Measurements from ENCODE around the gene SPSB3. TPM values are rescaled to one million over a fixed set of nuclear protein-coding genes. Genes with fewer than 3 reads are reported as not detected.

Gene SPSB3
- total RNA-seq, 4 donors from 2014 or later, result 76.4 to 148 (median 102) TPM

DNA sequence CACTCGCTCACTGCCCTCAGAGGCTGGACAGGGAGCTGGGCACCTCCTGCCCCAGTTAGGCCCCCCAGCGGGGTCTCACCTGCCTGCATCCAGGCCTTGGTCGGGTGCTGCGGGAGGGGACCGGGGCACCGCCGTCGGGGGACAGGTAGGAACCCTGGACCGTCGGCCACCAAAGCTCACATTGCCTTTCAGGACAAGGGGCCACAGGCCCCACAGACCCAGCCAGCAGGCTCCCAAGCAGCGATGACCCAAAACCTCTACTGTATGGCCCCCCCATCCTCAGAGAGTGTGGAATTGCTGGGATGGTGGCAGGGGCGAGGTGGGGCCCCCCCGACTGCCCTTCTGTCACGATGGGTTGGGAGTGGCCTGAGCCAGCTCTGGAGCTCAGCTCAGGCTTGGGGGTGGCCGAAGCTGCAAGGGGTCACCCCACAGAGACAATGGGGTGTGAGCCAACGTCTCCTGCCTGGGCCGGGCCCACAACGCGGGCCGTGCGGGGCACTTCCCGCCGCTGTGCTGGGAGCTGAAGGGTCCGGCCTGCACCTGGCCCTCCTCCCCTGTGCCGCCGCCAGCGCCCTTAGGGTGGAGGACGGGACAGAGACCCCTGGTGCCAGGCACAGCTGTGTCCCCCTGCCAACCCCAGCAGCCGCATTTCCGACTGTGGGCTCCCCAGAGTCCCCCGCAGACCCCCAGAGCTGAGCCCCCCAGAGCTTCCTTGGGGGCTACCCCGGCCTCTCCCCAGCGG, 10.6 kb upstream of the SPSB3 start:
- no peaks in the 10 kb centered on the region for H3K27me3 ChIP-seq
- DNase-seq, result no peak
- no peak overlapping the region for H3K4me3 ChIP-seq
- peaks cover 0 to 25% (median 0%) of the 10 kb centered on the region in 3 donors for H3K36me3 ChIP-seq
- TF ChIP-seq POLR2A (IDR thresholded peaks at IDR 0.05), result no peak
- TF ChIP-seq, protein P1, sequence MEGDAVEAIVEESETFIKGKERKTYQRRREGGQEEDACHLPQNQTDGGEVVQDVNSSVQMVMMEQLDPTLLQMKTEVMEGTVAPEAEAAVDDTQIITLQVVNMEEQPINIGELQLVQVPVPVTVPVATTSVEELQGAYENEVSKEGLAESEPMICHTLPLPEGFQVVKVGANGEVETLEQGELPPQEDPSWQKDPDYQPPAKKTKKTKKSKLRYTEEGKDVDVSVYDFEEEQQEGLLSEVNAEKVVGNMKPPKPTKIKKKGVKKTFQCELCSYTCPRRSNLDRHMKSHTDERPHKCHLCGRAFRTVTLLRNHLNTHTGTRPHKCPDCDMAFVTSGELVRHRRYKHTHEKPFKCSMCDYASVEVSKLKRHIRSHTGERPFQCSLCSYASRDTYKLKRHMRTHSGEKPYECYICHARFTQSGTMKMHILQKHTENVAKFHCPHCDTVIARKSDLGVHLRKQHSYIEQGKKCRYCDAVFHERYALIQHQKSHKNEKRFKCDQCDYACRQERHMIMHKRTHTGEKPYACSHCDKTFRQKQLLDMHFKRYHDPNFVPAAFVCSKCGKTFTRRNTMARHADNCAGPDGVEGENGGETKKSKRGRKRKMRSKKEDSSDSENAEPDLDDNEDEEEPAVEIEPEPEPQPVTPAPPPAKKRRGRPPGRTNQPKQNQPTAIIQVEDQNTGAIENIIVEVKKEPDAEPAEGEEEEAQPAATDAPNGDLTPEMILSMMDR (IDR thresholded peaks at IDR 0.05), result no peak
- H3K27ac ChIP-seq, result no peak overlapping the region
- no peaks in the 10 kb centered on the region for H3K4me1 ChIP-seq
- peaks cover 0 to 2% (median 0%) of the 10 kb centered on the region in 4 donors for H3K9me3 ChIP-seq

DNA sequence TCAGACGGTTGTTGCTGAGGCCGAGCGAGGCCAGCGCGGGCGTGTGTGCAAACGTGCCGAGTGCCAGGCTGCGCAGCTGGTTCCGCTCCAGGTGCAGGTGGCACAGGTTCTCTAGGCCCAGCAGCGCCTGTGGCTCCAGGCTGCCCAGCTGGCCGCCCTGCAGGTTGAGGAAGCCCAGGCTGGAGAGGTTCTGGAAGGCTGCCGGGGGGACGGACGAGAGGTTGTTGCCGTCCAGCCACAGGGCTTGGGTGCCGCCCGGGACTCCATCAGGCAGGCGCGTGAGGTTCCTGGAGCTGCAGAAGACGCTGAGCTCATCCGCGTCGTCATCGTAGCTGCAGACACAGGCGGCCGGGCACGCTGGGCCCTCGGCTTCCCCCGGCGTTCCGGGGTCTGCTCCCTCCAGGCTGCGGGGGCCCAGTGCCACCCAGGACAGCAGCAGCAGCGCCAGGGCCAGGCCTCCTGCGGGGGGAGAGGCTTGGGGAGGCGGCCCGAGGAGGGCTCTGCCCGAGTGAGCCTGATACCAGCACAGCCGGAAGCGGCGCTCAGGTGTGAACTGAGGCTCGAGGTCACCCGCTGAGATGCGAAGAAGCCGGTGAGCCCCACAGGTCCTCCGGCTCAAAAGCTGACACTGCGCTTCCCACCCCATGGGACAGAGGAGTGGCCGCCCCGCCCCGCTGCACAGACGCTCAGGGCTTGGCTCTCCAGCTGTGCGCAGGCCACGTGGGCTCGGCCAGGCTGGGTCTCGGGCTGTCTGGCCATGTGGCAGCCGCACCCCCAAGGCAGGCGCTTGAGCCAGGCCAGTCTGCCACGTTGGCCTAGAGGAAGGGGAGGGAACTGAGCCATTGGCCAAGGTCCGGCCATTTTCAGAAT, 9.8 kb upstream of the SPSB3 start:
- H3K27ac ChIP-seq, result no peak overlapping the region
- peak in 1 of 3 donors; percentile 47 for DNase-seq
- H3K4me1 ChIP-seq, result no peaks in the 10 kb centered on the region
- no peaks in the 10 kb centered on the region for H3K27me3 ChIP-seq
- no peaks in the 10 kb centered on the region for H3K9me3 ChIP-seq
- H3K4me3 ChIP-seq, result no peak overlapping the region
- TF ChIP-seq, protein P1 (IDR thresholded peaks at IDR 0.05), result no peak
- no peak for TF ChIP-seq POLR2A (IDR thresholded peaks at IDR 0.05)
- peaks cover 0 to 32% (median 0%) of the 10 kb centered on the region in 3 donors for H3K36me3 ChIP-seq

DNA sequence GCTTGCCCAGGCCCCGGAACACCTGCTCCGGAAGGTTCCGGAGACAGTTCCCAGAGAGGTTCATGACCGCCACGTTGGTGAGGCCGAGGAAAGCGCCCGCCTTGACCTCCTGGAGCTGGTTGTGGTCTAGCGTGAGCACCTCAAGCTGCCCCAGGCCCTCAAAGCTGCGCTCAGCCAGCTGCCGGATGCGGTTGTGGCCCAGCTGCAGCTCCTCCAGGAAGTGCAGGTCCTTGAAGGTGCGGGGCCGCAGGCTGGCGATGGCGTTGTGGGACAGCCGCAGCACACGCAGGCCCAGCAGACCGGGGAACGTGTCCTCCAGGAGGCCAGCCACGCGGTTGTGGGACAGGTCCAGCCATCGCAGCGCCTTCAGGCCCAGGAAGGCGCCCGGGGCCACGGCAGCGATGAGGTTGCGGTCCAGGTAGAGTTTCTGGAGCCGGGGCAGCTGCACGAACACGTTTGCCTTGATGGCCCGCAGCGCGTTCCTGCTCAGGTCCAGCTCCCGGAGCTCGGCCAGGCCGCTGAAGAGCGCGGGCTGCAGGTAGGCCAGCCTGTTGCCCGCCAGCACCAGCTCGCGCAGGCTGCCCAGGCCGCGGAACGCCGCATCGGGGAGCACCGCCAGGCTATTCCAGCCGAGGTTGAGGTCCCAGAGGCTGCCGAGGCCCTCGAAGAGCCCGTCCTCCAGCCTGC, 9.0 kb upstream of the SPSB3 start:
- no peaks in the 10 kb centered on the region for H3K4me1 ChIP-seq
- peaks cover 0 to 40% (median 0%) of the 10 kb centered on the region in 3 donors for H3K36me3 ChIP-seq
- H3K4me3 ChIP-seq, result no peak overlapping the region
- no peaks in the 10 kb centered on the region for H3K9me3 ChIP-seq
- peak in 2 of 3 donors; percentile 43 to 46 for DNase-seq
- TF ChIP-seq, protein P1 (IDR thresholded peaks at IDR 0.05), result no peak
- TF ChIP-seq POLR2A (IDR thresholded peaks at IDR 0.05), result no peak
- no peak overlapping the region for H3K27ac ChIP-seq
- H3K27me3 ChIP-seq, result no peaks in the 10 kb centered on the region

DNA sequence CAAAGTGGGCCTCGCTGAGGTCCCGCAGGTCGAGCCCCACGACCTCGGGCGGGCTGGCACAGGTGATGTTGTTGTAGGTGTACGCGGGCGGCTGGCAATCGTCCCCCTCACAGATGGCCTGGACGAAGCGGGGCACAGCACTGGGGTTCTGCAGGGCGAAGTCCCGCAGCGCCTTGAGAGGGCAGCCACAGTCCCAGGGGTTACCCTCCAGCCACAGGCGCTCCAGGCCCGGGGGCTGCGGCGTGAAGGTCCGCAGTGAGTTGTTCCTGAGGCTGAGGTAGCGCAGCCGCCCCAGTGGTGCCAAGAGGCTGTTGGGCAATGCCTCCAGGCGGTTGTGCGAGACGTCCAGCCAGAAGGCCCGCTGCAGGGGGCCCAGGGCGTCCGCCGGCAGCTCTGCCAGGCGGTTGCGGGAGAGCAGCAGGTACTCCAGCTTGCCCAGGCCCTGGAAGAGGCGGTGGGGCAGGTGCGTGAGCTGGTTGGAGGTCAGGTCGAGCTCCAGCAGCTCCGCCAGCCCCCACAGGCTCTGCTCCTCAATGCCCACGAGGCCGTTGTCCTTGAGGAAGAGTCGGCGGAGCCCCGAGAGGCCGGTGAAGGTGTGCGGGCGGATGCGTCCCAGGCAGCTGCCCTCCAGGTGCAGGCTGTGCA, 8.4 kb upstream of the SPSB3 start:
- Histone ChIP-seq H3K4me3 (no peak overlapping the region), H3K27me3 (no peaks in the 10 kb centered on the region), H3K9me3 (no peaks in the 10 kb centered on the region), H3K36me3 (peaks cover 0 to 43% (median 0%) of the 10 kb centered on the region in 3 donors), H3K27ac (no peak overlapping the region), H3K4me1 (no peaks in the 10 kb centered on the region)
- TF ChIP-seq, protein P1 (IDR thresholded peaks at IDR 0.05), result no peak
- DNase-seq, result peak in 2 of 3 donors; percentile 42 to 44

DNA sequence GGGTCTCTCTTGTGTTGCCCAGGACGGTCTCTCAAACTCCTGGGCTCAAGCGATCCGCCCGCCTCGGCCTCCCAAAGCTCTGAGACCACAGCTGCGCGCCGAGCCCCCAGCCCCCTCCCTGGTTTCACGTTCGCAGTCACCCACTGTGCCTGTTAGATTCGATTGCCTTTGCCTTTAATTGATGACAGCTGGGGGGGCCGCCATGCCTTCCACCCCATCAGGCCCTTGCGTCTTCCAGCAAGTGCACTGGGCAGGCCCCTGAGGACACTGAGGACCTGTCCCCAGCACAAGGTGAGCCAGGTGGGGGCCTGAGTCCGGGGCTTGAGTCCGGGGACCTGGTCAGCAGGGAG, 7.9 kb upstream of the SPSB3 start:
- Histone ChIP-seq H3K4me1 (no peaks in the 10 kb centered on the region), H3K27ac (no peak overlapping the region), H3K36me3 (peaks cover 0 to 43% (median 0%) of the 10 kb centered on the region in 3 donors), H3K9me3 (no peaks in the 10 kb centered on the region), H3K27me3 (no peaks in the 10 kb centered on the region), H3K4me3 (no peak overlapping the region)
- DNase-seq, result peak in 1 of 3 donors; percentile 45
- TF ChIP-seq POLR2A (IDR thresholded peaks at IDR 0.05), result no peak
- TF ChIP-seq, protein P1 (IDR thresholded peaks at IDR 0.05), result no peak

All from Peyer's patch (tissue), 4 donors.